Transverse colon (tissue), 4 donors: ENCODE data around the gene SLC30A7.
A peak's percentile ranks its signal among the peaks of the same experiment; 100 is the strongest.

Experiments
- POLR2AphosphoS5 ChIP-seq, 3 donors: sonication (generic); formaldehyde crosslinking; IDR thresholded peaks; one replicate each; pipeline ENCODE4 v1.6.1; 2016; ENCODE audit warnings: antibody characterized with exemption in 3 of 3
- TF ChIP-seq, protein P1 (sequence below), 5 experiments: fragments of 200-600 bp in 3 of 5; fragments of 450-650 bp in 2 of 5; sonication (generic) in 3 of 5; IDR thresholded peaks; 1 replicate in 2 of 5; 2 replicates in 3 of 5; pipeline ENCODE4 v1.5.1; 2016 to 2017; ENCODE audit warnings: antibody characterized with exemption in 5 of 5, inconsistent platforms in 3 of 5, mild to moderate bottlenecking in 2 of 5, moderate library complexity in 1 of 5

DNA sequence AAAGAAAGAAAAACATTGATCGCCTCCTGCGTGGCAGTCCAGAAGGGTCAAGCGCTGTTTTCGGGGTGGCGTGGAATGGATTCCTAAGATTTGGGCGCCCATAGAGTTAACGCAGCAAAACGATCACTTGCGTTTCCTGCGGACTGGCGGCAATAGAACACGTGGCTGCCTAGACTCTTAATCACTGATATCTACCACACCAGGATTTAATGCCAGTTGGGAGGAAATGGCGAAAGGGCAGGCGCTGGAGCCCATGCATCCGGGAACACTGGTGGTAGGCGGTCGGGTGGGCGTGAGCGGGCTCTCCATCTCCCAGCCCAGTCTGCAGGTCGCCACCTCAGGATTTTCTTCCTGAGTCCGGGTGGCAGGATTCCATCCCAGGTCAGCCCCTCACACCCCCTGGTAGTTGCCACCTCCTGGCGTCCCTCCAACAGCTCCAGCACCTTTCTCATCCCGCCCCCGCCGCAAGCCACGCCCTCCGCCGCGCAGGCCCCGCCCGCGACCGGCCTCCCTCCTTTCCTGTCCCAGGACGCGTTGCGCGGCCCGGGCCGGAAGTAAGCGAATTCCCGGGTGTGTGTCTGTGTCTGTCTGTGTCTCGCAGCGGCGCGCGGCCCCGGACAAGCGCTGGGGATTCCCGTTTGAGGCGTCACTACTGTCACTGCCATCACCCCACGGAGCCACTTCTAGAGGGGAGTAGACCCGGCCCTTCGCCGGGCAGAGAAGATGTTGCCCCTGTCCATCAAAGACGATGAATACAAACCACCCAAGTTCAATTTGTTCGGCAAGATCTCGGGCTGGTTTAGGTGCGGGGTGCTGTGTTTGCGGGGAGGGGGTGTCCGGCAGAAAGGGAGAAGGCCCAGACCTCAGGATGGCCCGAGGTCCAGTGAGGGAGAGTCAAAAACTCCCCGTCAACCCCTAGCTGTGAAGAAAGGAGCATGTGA, at the start of gene SLC30A7:
- TF ChIP-seq POLR2AphosphoS5 (IDR thresholded peaks at IDR 0.05): peak; percentile 82 to 94 (median 92)
- TF ChIP-seq, protein P1, sequence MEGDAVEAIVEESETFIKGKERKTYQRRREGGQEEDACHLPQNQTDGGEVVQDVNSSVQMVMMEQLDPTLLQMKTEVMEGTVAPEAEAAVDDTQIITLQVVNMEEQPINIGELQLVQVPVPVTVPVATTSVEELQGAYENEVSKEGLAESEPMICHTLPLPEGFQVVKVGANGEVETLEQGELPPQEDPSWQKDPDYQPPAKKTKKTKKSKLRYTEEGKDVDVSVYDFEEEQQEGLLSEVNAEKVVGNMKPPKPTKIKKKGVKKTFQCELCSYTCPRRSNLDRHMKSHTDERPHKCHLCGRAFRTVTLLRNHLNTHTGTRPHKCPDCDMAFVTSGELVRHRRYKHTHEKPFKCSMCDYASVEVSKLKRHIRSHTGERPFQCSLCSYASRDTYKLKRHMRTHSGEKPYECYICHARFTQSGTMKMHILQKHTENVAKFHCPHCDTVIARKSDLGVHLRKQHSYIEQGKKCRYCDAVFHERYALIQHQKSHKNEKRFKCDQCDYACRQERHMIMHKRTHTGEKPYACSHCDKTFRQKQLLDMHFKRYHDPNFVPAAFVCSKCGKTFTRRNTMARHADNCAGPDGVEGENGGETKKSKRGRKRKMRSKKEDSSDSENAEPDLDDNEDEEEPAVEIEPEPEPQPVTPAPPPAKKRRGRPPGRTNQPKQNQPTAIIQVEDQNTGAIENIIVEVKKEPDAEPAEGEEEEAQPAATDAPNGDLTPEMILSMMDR (IDR thresholded peaks at IDR 0.05): no peak
